OCI-LY1 (cell line): ENCODE measurements around the gene DGLUCY.

Experiments
- H2AFZ ChIP-seq: fragments of 200-600 bp; sonication (generic), shearing (Covaris generic); 2 replicates; pipeline ENCODE4 v1.6.0; 2014; ENCODE audit warnings: antibody characterized with exemption, mild to moderate bottlenecking, low read length
- H3F3A ChIP-seq: fragments of 200-600 bp; sonication (generic), shearing (Covaris generic); 2 replicates; pipeline ENCODE4 v1.6.0; 2014; ENCODE audit warnings: mild to moderate bottlenecking, antibody characterized with exemption, low read length, moderate library complexity; ENCODE audit not compliant: insufficient read depth
- H3K27ac ChIP-seq: fragments of 200-600 bp; sonication (generic); 2 replicates; pipeline ENCODE4 v1.5.1; 2014; ENCODE audit warnings: low read length, mixed run types, mild to moderate bottlenecking, low read depth; ENCODE audit not compliant: poor library complexity, severe bottlenecking
- H3K27me3 ChIP-seq: fragments of 200-600 bp; sonication (generic); 2 replicates; pipeline ENCODE4 v1.6.0; 2014; ENCODE audit warnings: antibody characterized with exemption, mild to moderate bottlenecking, low read length, moderate library complexity; ENCODE audit not compliant: insufficient read depth
- H3K36me3 ChIP-seq: fragments of 200-600 bp; sonication (generic); 2 replicates; pipeline ENCODE4 v1.6.1; 2014; ENCODE audit warnings: mild to moderate bottlenecking, antibody characterized with exemption, low read length, moderate library complexity, mixed read lengths; ENCODE audit not compliant: insufficient read depth
- H3K4me1 ChIP-seq: fragments of 200-600 bp; sonication (generic); 2 replicates; pipeline ENCODE4 v1.5.1; 2014; ENCODE audit warnings: mild to moderate bottlenecking, low read length, moderate library complexity; ENCODE audit not compliant: insufficient read depth, severe bottlenecking
- H3K4me2 ChIP-seq: fragments of 200-600 bp; sonication (generic), shearing (Covaris generic); 2 replicates; pipeline ENCODE4 v1.6.1; 2014; ENCODE audit warnings: low read length
- H3K4me3 ChIP-seq: fragments of 200-600 bp; sonication (generic); 2 replicates; pipeline ENCODE4 v1.5.1; 2014; ENCODE audit warnings: low read length, low read depth, mild to moderate bottlenecking, mixed read lengths; ENCODE audit not compliant: poor library complexity, severe bottlenecking
- H3K79me2 ChIP-seq: fragments of 200-600 bp; shearing (Covaris generic); 2 replicates; pipeline ENCODE4 v1.6.1; 2016; ENCODE audit warnings: mixed run types, low read length, mixed read lengths; ENCODE audit not compliant: insufficient read depth
- H3K9ac ChIP-seq: fragments of 200-600 bp; sonication (generic), shearing (Covaris generic); 2 replicates; pipeline ENCODE4 v1.6.1; 2014; ENCODE audit warnings: mild to moderate bottlenecking, low read length, mixed read lengths
- H3K9me2 ChIP-seq: fragments of 200-600 bp; sonication (generic), shearing (Covaris generic); 2 replicates; pipeline ENCODE4 v1.6.1; 2014; ENCODE audit warnings: low read depth, mild to moderate bottlenecking, low read length, mixed read lengths
- H3K9me3 ChIP-seq: fragments of 200-600 bp; shearing (Covaris generic); 2 replicates; pipeline ENCODE4 v1.6.1; 2014; ENCODE audit warnings: low read length, mixed read lengths
- H4K20me1 ChIP-seq: fragments of 200-600 bp; sonication (generic), shearing (Covaris generic); 2 replicates; pipeline ENCODE4 v1.6.0; 2016; ENCODE audit warnings: mild to moderate bottlenecking, low read length; ENCODE audit not compliant: insufficient read depth
- CTCF ChIP-seq: fragments of 200-600 bp; sonication (generic), shearing (Covaris generic); IDR thresholded peaks from 2 replicates; pipeline ENCODE4 v1.5.1; 2017; ENCODE audit warnings: mild to moderate bottlenecking, antibody characterized with exemption, low read length, moderate library complexity, mixed read lengths
- EZH2 ChIP-seq: fragments of 200-600 bp; sonication (generic), shearing (Covaris generic); IDR thresholded peaks from 2 replicates; pipeline ENCODE4 v1.8.0; 2017; ENCODE audit warnings: borderline replicate concordance, mixed run types, mild to moderate bottlenecking, antibody characterized with exemption, low read length, moderate library complexity, mixed read lengths

Gene DGLUCY

GRCh38 chr14:91068642-91069041, 45.2 kb upstream of the DGLUCY start:
- H2AFZ ChIP-seq = no peak overlapping the region
- H3K4me1 ChIP-seq = peaks cover 5% of the 10 kb centered on the region
- H3K9ac ChIP-seq = no peak overlapping the region
- H3K79me2 ChIP-seq = no peaks in the 10 kb centered on the region
- no peaks in the 10 kb centered on the region; the same call in 1 of the 2 replicates for H3K36me3 ChIP-seq
- H3K27ac ChIP-seq = no peak overlapping the region
- H3K4me2 ChIP-seq = no peak overlapping the region
- H3K4me3 ChIP-seq = no peak overlapping the region
- no peaks in the 10 kb centered on the region for H4K20me1 ChIP-seq
- H3K9me2 ChIP-seq = no peaks in the 10 kb centered on the region
- H3K9me3 ChIP-seq = no peaks in the 10 kb centered on the region
- no peaks in the 10 kb centered on the region for H3K27me3 ChIP-seq
- H3F3A ChIP-seq = no peaks in the 10 kb centered on the region
- no peak for TF ChIP-seq EZH2
- TF ChIP-seq CTCF = no peak

GRCh38 chr14:91070572-91070971, 43.3 kb upstream of the DGLUCY start:
- Histone ChIP-seq H3K36me3 (no peaks in the 10 kb centered on the region; the same call in 1 of the 2 replicates), H3K9ac (no peak overlapping the region), H2AFZ (no peak overlapping the region), H3K27ac (no peak overlapping the region), H4K20me1 (no peaks in the 10 kb centered on the region), H3K4me3 (no peak overlapping the region), H3K79me2 (no peaks in the 10 kb centered on the region), H3F3A (no peaks in the 10 kb centered on the region), H3K4me1 (peaks cover 5% of the 10 kb centered on the region), H3K9me2 (no peaks in the 10 kb centered on the region), H3K27me3 (no peaks in the 10 kb centered on the region), H3K9me3 (no peaks in the 10 kb centered on the region), H3K4me2 (no peak overlapping the region)
- TF ChIP-seq EZH2 (no peak), CTCF (no peak)

GRCh38 chr14:91075553-91075952, 38.3 kb upstream of the DGLUCY start:
- Histone ChIP-seq H3K9ac (no peak overlapping the region), H3K4me1 (no peaks in the 10 kb centered on the region), H3F3A (no peaks in the 10 kb centered on the region), H3K4me3 (no peak overlapping the region), H3K36me3 (no peaks in the 10 kb centered on the region), H3K9me2 (no peaks in the 10 kb centered on the region), H4K20me1 (no peaks in the 10 kb centered on the region), H2AFZ (no peak overlapping the region), H3K27me3 (no peaks in the 10 kb centered on the region), H3K27ac (no peak overlapping the region), H3K9me3 (no peaks in the 10 kb centered on the region), H3K4me2 (no peak overlapping the region), H3K79me2 (no peaks in the 10 kb centered on the region)
- TF ChIP-seq CTCF = no peak
